CD4-positive, alpha-beta T cell (primary cell): ENCODE data around the gene OR5F1. TPM values are rescaled to one million over a fixed set of nuclear protein-coding genes. Genes with fewer than 3 reads are reported as not detected.

ENCODE experiments used
- ATAC-seq: fragments of 200-7000 bp; cut with Tn5 transposase; one replicate; pipeline ENCODE4 v1.10.0; 2022; ENCODE audit warnings: mild to moderate bottlenecking; ENCODE audit not compliant: poor library complexity
- CTCF ChIA-PET: fragments of 350-600 bp; sonication (Branson Sonifier 250); formaldehyde crosslinking; loops from one replicate; lab custom pipeline; 2021; ENCODE audit warnings: antibody characterized with exemption, inconsistent platforms; lab: Charles Lee
- POLR2A ChIA-PET: fragments of 350-600 bp; sonication (Branson Sonifier 250); formaldehyde crosslinking; loops from one replicate; lab custom pipeline; 2021; ENCODE audit warnings: antibody characterized with exemption, inconsistent platforms; lab: Charles Lee
- DNase-seq, 14 experiments: peaks; one replicate each; pipeline ENCODE4 v3.0.0-alpha.2; 2013 to 2020; ENCODE audit warnings: mixed read lengths in 2 of 14
- H3K27ac ChIP-seq, 2 donors: one replicate each; pipeline versions ENCODE4 v1.5.1 to v1.7.0; 2013; ENCODE audit warnings: low read length in 2 of 2, low read depth in 1 of 2, mild to moderate bottlenecking in 1 of 2
- H3K27me3 ChIP-seq, 2 experiments: 1 replicate in 1 of 2; 2 replicates in 1 of 2; pipeline versions ENCODE4 v1.6.1 to v1.7.0; 2013; ENCODE audit warnings: low read length in 2 of 2, control low read depth in 1 of 2, mild to moderate bottlenecking in 1 of 2, moderate library complexity in 1 of 2; ENCODE audit not compliant: insufficient read depth in 2 of 2, control insufficient read depth in 1 of 2
- H3K36me3 ChIP-seq: one replicate; pipeline ENCODE4 v1.6.1; 2013; ENCODE audit warnings: low read length, control low read depth; ENCODE audit not compliant: insufficient read depth
- H3K4me1 ChIP-seq: one replicate; pipeline ENCODE4 v1.6.1; 2013; ENCODE audit warnings: low read length, control low read depth; ENCODE audit not compliant: insufficient read depth
- H3K4me3 ChIP-seq: one replicate; pipeline ENCODE4 v1.5.1; 2013; ENCODE audit warnings: mild to moderate bottlenecking, low read length, moderate library complexity
- H3K9me3 ChIP-seq, 2 experiments: 1 replicate in 1 of 2; 2 replicates in 1 of 2; pipeline versions ENCODE4 v1.6.1 to v1.7.0; 2013; ENCODE audit warnings: low read length in 2 of 2, mild to moderate bottlenecking in 2 of 2, control low read depth in 1 of 2, moderate library complexity in 1 of 2; ENCODE audit not compliant: control insufficient read depth in 1 of 2, insufficient read depth in 1 of 2
- H3K27ac Mint-ChIP-seq: one replicate; pipeline ENCODE4 v1.8.0; 2020; ENCODE audit warnings: mixed read lengths
- H3K27me3 Mint-ChIP-seq: one replicate; pipeline ENCODE4 v1.8.0; 2021; ENCODE audit warnings: mixed read lengths
- H3K36me3 Mint-ChIP-seq: one replicate; pipeline ENCODE4 v1.8.0; 2021; ENCODE audit warnings: low read depth, mixed read lengths
- H3K4me1 Mint-ChIP-seq: one replicate; pipeline ENCODE4 v1.8.0; 2021; ENCODE audit warnings: low read depth, mixed read lengths
- H3K4me3 Mint-ChIP-seq: one replicate; pipeline ENCODE4 v1.8.0; 2020; ENCODE audit warnings: mild to moderate bottlenecking, mixed read lengths
- H3K9me3 Mint-ChIP-seq: one replicate; pipeline ENCODE4 v1.8.0; 2020; ENCODE audit warnings: mixed read lengths
- CTCF ChIP-seq: fragments of 200-600 bp; IDR thresholded peaks from one replicate; pipeline ENCODE4 v1.8.0; 2022; ENCODE audit warnings: antibody characterized with exemption, mild to moderate bottlenecking
- intact Hi-C, 2 experiments: fragments of 100-400 bp; cut with DNase I in 1 of 2; cut with micrococcal nuclease in 1 of 2; formaldehyde crosslinking; loops; one replicate each; pipeline versions ENCODE4 v1.15.1 to v1.9.0; 2023 to 2025; cut with DNase I, micrococcal nuclease
- total RNA-seq, 174 experiments: library from RNA in 2 of 174; stranded (reverse) in 2 of 174; gene quantifications; one replicate each; pipeline ENCODE4 v1.2.3 and lab custom pipeline; 2021 to 2026

The OR5F1 gene
- total RNA-seq, 2 experiments from 2014 or later = not detected

- no peaks in the 10 kb centered on the region for H3K27me3 ChIP-seq
Measured at GRCh38 chr11:56010716-56011115, 16.3 kb upstream of the OR5F1 start.

GRCh38 chr11:55970935-55971334, 23.5 kb downstream of the OR5F1 start:
- Histone ChIP-seq H3K27me3 (no peaks in the 10 kb centered on the region), H3K36me3 (no peaks in the 10 kb centered on the region), H3K27ac (no peak overlapping the region), H3K4me1 (no peaks in the 10 kb centered on the region), H3K9me3 (peaks cover 0 to 14% of the 10 kb centered on the region in 2 experiments), H3K4me3 (no peak overlapping the region)
- no peak for ATAC-seq
- POLR2A ChIA-PET = no interaction called here
- Mint-ChIP-seq H3K4me1 (no peaks in the 10 kb centered on the region), H3K27me3 (no peaks in the 10 kb centered on the region), H3K4me3 (no peak overlapping the region), H3K27ac (no peak overlapping the region), H3K9me3 (peaks cover 10% of the 10 kb centered on the region), H3K36me3 (no peaks in the 10 kb centered on the region)
- intact Hi-C loops = no loop called here
- no peak for TF ChIP-seq CTCF
- CTCF ChIA-PET = no interaction called here
- DNase-seq = no peak

More at GRCh38 chr11:56010716-56011115, 16.3 kb upstream of the OR5F1 start:
- intact Hi-C loops = no loop called here
- CTCF ChIA-PET = no interaction called here
- ATAC-seq (no peak), DNase-seq (no peak)
- Mint-ChIP-seq H3K27me3 (no peaks in the 10 kb centered on the region), H3K27ac (no peak overlapping the region), H3K4me1 (no peaks in the 10 kb centered on the region), H3K36me3 (no peaks in the 10 kb centered on the region), H3K9me3 (peaks cover 11% of the 10 kb centered on the region), H3K4me3 (no peak overlapping the region)
- no peak for TF ChIP-seq CTCF
- Histone ChIP-seq H3K36me3 (no peaks in the 10 kb centered on the region), H3K9me3 (no peaks in the 10 kb centered on the region), H3K4me1 (no peaks in the 10 kb centered on the region), H3K27ac (no peak overlapping the region), H3K4me3 (no peak overlapping the region)
- POLR2A ChIA-PET = no interaction called here

GRCh38 chr11:55969845-55970244, 24.6 kb downstream of the OR5F1 start, which contains the start of gene OR10AG1:
OR10AG1 (minus strand) TSS chr11:55969945; CDS start chr11:55969907, 38 bp downstream.
- H3K4me3 ChIP-seq = no peak within 1 kb of the TSS
- Mint-ChIP-seq H3K9me3 (peaks cover 10% of the 10 kb centered on the region), H3K4me1 (no peaks in the 10 kb centered on the region), H3K27me3 (no peaks in the 10 kb centered on the region), H3K27ac (no peak within 1 kb of the TSS), H3K4me3 (no peak within 1 kb of the TSS), H3K36me3 (no peaks in the 10 kb centered on the region)
- H3K9me3 ChIP-seq = peaks cover 0 to 14% of the 10 kb centered on the region in 2 experiments
- no peaks in the 10 kb centered on the region for H3K27me3 ChIP-seq
- intact Hi-C loops = no loop called here
- POLR2A ChIA-PET = no interaction called here
- TF ChIP-seq CTCF = no peak
- H3K36me3 ChIP-seq = no peaks in the 10 kb centered on the region
- DNase-seq (no peak), ATAC-seq (no peak)
- no peak within 1 kb of the TSS for H3K27ac ChIP-seq
- H3K4me1 ChIP-seq = no peaks in the 10 kb centered on the region
- CTCF ChIA-PET = no interaction called here
